ENCODE results near the gene TLR8.

TLR8 gene

DNA sequence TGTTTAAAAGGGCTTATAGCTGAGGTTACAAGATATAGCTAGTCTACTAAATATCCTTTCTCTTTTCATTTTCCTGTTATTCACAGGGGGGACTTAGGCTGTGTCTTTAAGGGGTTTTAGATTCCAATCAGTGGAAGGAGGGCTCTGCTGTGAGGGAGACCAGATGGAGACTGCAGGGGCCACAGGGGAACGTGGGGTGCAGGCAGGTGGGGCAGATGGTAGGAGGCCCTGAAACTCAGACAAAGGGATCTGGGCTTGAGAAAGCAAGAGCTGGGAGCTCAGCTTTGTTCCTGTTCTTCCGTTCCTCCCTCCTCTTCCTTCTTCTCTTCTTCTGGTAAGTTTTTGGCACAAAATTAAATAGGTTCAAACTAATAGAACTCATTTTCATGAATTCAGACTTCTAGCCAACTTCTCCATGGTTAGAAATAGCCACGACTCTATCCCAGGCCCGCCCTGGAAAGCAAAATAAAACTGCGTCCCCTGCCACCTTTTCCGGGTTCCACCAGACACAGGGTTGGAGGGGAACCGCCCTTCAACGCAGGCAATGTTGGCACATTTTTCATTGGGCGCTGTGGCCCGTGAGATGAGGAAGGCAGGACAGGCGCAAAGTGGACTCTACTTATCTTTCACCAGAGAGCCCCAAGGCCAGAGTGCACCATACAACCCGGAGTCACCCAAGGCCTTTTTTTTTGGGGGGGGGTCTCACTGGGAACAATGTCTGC lies 65.0 kb downstream of the TLR8 start:
- H3K4me3 ChIP-seq (ENCODE audit: low read depth, low read length), result no peak overlapping the region
- TF ChIP-seq CTCF (IDR thresholded peaks at IDR 0.05; ENCODE audit: insufficient read depth, low read length, missing control alignments), result no peak
- CTCF ChIA-PET, result interaction anchor here (0.6 to 2.7 kb wide), 4 partner anchors 14 to 517 kb away, joined by 3 to 11 read pairs (median 5); no protein-coding TSS in a partner anchor
- no peak for DNase-seq (ENCODE audit: low read depth, low spot score)
- POLR2A ChIA-PET, result no interaction called here

DNA sequence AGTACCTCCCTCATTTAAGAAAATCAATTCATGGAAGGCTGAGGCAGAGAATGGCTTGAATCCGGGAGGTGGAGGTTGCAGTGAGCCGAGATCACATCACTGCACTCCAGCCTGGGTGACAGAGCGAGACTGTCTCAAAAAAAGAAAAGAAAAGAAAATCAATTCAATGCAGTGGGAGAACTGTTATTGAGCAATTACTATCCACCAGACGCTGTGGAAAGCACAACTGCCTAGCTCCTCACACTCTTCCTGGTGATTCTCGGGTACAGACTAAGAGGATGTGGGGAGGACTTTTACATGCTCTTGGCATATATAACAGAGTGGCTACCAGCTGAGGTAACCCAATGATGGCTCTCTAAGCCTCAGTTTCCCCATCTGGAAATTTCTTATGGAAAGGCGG lies 65.8 kb downstream of the TLR8 start:
- ChIA-PET CTCF (interaction anchor here (0.6 to 2.7 kb wide), 3 partner anchors 22 to 516 kb away, joined by 3 to 11 read pairs (median 5); no protein-coding TSS in a partner anchor), POLR2A (no interaction called here)
- no peak for DNase-seq (ENCODE audit: low read depth, low spot score)
- no peak overlapping the region for H3K4me3 ChIP-seq (ENCODE audit: low read depth, low read length)
- no peak for TF ChIP-seq CTCF (IDR thresholded peaks at IDR 0.05; ENCODE audit: insufficient read depth, low read length, missing control alignments)

Data from AG04449 (cell line).